ENCODE data around the gene SLC49A3. TPM values are rescaled to one million over a fixed set of nuclear protein-coding genes. Genes with fewer than 3 reads are reported as not detected.

Gene SLC49A3
- total and polyA plus RNA-seq, 10 of the 15 experiments (the other 5 are each of a cell fraction or from before 2014, with no cell fraction given) = 0.09 to 0.85 (median 0.18) TPM; not detected in 4

DNA sequence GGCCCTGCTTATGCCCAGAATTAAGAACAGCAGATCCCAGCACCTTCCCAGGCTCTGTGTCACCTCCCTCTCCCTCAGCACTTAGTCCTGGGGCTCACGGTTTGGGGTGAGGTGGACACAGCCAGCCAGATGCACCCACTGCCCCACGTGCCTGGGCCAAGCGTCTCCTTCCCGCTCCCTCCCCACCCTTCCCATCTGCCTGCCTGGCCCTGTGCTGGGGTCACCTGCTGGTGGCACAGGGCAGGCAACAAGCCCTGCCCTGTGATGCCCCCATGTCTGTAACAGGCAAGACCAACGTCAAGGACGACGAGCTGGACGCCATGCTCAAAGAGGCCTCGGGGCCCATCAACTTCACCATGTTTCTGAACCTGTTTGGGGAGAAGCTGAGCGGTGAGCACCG lies 9.3 kb downstream of the SLC49A3 start (continued):
- TF ChIP-seq, protein P1, sequence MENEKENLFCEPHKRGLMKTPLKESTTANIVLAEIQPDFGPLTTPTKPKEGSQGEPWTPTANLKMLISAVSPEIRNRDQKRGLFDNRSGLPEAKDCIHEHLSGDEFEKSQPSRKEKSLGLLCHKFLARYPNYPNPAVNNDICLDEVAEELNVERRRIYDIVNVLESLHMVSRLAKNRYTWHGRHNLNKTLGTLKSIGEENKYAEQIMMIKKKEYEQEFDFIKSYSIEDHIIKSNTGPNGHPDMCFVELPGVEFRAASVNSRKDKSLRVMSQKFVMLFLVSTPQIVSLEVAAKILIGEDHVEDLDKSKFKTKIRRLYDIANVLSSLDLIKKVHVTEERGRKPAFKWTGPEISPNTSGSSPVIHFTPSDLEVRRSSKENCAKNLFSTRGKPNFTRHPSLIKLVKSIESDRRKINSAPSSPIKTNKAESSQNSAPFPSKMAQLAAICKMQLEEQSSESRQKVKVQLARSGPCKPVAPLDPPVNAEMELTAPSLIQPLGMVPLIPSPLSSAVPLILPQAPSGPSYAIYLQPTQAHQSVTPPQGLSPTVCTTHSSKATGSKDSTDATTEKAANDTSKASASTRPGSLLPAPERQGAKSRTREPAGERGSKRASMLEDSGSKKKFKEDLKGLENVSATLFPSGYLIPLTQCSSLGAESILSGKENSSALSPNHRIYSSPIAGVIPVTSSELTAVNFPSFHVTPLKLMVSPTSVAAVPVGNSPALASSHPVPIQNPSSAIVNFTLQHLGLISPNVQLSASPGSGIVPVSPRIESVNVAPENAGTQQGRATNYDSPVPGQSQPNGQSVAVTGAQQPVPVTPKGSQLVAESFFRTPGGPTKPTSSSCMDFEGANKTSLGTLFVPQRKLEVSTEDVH (IDR thresholded peaks at IDR 0.05; ENCODE audit: low read depth, partially characterized antibody) = no peak
- TF ChIP-seq BCL11A (IDR thresholded peaks at IDR 0.05; ENCODE audit: low read depth, low read length) (no peak), RCOR1 (conservative IDR thresholded peaks at IDR 0.05; ENCODE audit: low read depth, low read length) (no peak)

DNA sequence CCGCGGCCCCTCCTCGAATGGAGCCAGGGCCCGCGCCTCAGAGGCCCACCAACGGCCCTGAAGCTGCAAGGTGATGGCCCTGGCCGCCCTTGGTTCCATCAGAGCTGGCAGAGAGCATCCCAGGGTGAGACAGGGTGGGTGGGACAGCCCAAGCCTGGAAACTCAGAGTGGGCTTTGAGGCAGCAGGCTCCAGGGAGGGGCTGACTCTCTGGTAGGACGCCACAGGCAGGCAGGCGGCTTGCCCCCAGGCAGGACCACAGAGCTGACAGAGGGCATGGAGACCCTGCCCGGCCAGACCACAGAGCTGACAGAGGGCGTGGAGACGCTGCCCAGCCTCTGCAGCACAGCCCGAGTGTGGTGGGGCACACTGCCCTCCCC lies 9.9 kb downstream of the SLC49A3 start:
- Histone ChIP-seq H3K9me3 (replicated peaks; ENCODE audit: control insufficient read depth, insufficient read depth, low read length) (no peaks in the 10 kb centered on the region), H3K27me3 (replicated peaks in 1 of 2; ENCODE audit: control insufficient read depth in 2 of 2, insufficient read depth in 2 of 2, low read length in 1 of 2) (no peaks in the 10 kb centered on the region), H2AFZ (ENCODE audit: control insufficient read depth, low read depth, low read length) (no peak overlapping the region), H3K36me3 (ENCODE audit: control insufficient read depth in 2 of 2, insufficient read depth in 2 of 2, low read length in 1 of 2) (no peaks in the 10 kb centered on the region), H3K79me2 (ENCODE audit: control insufficient read depth, insufficient read depth, low read length) (peaks cover 15% of the 10 kb centered on the region), H3K4me3 (no peak overlapping the region), H3K4me2 (ENCODE audit: control insufficient read depth, insufficient read depth) (no peak overlapping the region), H3K4me1 (ENCODE audit: control insufficient read depth, insufficient read depth, low read length) (peaks cover 38% of the 10 kb centered on the region), H3K9ac (ENCODE audit: control insufficient read depth, insufficient read depth, low read length) (no peak overlapping the region), H4K20me1 (ENCODE audit: control insufficient read depth, insufficient read depth) (no peaks in the 10 kb centered on the region), H3K27ac (ENCODE audit: control insufficient read depth, insufficient read depth) (no peak overlapping the region)
- DNase-seq (ENCODE audit: low read depth, low spot score) = no peak
- ATAC-seq = no peak
- WGBS (ENCODE audit: insufficient coverage, insufficient replicate concordance, low lambda C conversion rate, missing lambda C conversion rate) = 84% methylated on average over 13 of the region's 13 CpGs
- SMC1A ChIA-PET (ENCODE audit: uncharacterized antibody, unreplicated experiment) = no interaction called here
- CTCF ChIA-PET = interaction anchor here (0.8 to 2.1 kb wide), 3 partner anchors 21 to 76 kb away, joined by 3 to 5 read pairs (median 3); no protein-coding TSS in a partner anchor
- RAD21 ChIA-PET (ENCODE audit: unreplicated experiment) = no interaction called here
- intact Hi-C loops (cut with micrococcal nuclease; ENCODE audit: unreplicated experiment) = loop anchor here (10.0 kb wide), 3 partner anchors 204 to 434 kb away; partner anchors contain the start of genes GAK and TMEM175
- no TSS peak for BruUV-seq (replicated peaks)
- POLR2A ChIA-PET = no interaction called here
- in situ Hi-C loops (cut with MboI) = no loop called here
- no peak for FAIRE-seq
- TF ChIP-seq, protein P2, sequence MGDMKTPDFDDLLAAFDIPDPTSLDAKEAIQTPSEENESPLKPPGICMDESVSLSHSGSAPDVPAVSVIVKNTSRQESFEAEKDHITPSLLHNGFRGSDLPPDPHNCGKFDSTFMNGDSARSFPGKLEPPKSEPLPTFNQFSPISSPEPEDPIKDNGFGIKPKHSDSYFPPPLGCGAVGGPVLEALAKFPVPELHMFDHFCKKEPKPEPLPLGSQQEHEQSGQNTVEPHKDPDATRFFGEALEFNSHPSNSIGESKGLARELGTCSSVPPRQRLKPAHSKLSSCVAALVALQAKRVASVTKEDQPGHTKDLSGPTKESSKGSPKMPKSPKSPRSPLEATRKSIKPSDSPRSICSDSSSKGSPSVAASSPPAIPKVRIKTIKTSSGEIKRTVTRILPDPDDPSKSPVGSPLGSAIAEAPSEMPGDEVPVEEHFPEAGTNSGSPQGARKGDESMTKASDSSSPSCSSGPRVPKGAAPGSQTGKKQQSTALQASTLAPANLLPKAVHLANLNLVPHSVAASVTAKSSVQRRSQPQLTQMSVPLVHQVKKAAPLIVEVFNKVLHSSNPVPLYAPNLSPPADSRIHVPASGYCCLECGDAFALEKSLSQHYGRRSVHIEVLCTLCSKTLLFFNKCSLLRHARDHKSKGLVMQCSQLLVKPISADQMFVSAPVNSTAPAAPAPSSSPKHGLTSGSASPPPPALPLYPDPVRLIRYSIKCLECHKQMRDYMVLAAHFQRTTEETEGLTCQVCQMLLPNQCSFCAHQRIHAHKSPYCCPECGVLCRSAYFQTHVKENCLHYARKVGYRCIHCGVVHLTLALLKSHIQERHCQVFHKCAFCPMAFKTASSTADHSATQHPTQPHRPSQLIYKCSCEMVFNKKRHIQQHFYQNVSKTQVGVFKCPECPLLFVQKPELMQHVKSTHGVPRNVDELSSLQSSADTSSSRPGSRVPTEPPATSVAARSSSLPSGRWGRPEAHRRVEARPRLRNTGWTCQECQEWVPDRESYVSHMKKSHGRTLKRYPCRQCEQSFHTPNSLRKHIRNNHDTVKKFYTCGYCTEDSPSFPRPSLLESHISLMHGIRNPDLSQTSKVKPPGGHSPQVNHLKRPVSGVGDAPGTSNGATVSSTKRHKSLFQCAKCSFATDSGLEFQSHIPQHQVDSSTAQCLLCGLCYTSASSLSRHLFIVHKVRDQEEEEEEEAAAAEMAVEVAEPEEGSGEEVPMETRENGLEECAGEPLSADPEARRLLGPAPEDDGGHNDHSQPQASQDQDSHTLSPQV (IDR thresholded peaks at IDR 0.05) = no peak
- no peak for TF ChIP-seq YBX1 (IDR thresholded peaks at IDR 0.05)
- TF ChIP-seq BRCA1 (IDR thresholded peaks at IDR 0.05; ENCODE audit: low read depth, low read length) = no peak
- TF ChIP-seq CREB1 (IDR thresholded peaks at IDR 0.05; ENCODE audit: low read depth) = no peak
- TF ChIP-seq, protein P3, sequence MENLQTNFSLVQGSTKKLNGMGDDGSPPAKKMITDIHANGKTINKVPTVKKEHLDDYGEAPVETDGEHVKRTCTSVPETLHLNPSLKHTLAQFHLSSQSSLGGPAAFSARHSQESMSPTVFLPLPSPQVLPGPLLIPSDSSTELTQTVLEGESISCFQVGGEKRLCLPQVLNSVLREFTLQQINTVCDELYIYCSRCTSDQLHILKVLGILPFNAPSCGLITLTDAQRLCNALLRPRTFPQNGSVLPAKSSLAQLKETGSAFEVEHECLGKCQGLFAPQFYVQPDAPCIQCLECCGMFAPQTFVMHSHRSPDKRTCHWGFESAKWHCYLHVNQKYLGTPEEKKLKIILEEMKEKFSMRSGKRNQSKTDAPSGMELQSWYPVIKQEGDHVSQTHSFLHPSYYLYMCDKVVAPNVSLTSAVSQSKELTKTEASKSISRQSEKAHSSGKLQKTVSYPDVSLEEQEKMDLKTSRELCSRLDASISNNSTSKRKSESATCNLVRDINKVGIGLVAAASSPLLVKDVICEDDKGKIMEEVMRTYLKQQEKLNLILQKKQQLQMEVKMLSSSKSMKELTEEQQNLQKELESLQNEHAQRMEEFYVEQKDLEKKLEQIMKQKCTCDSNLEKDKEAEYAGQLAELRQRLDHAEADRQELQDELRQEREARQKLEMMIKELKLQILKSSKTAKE (IDR thresholded peaks at IDR 0.05; ENCODE audit: low read depth, poor library complexity, severe bottlenecking) = no peak
- TF ChIP-seq CHD4 (IDR thresholded peaks at IDR 0.05) = no peak
- TF ChIP-seq MEF2B (IDR thresholded peaks at IDR 0.05; ENCODE audit: partially characterized antibody, poor library complexity, severe bottlenecking) = no peak
- TF ChIP-seq RAD21 (IDR thresholded peaks at IDR 0.05; ENCODE audit: insufficient read depth, low read depth, low read length) = no peak
- no peak for TF ChIP-seq POU2F2 (IDR thresholded peaks at IDR 0.05; ENCODE audit: borderline replicate concordance, low read depth, low read length)
- no peak for TF ChIP-seq CEBPB (IDR thresholded peaks at IDR 0.05; ENCODE audit: borderline replicate concordance in 1 of 2, low read depth in 2 of 2, low read length in 2 of 2)
- TF ChIP-seq SMC3 (IDR thresholded peaks at IDR 0.05; ENCODE audit: borderline replicate concordance, low read length) = no peak

Data from GM12878 (cell line).